GM19455 (cell line): ENCODE measurements around the gene ADIPOR1.
"Not testable (repeated sequence)": the region's sequence is repeated elsewhere in the genome, so short reads cannot be mapped to it uniquely, and the experiment has no call there.

Experiments used
- ATAC-seq: cut with Tn5 transposase; IDR thresholded peaks from one replicate; pipeline ENCODE4 v1.9.1; 2021; ENCODE audit not compliant: unreplicated experiment

The ADIPOR1 gene

DNA sequence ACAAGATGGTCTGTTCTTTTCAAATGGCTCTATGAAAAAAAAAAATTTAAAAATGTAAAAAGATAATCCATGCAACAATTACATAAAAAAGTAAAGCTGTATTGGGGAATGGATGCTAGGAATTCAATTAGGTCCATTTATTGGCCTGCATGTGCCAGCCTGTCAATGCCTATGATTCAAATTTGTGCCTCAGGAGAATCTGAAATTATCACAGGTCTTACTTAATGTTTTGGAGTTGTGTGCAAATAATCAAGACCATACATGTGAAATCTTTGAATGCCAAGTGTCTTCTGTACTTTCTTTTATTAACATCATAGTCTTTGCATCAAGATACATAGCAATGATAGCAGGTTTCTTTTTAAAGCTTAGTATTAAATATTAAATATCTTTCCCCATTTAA, 17.6 kb downstream of the ADIPOR1 start:
- no peak for ATAC-seq

DNA sequence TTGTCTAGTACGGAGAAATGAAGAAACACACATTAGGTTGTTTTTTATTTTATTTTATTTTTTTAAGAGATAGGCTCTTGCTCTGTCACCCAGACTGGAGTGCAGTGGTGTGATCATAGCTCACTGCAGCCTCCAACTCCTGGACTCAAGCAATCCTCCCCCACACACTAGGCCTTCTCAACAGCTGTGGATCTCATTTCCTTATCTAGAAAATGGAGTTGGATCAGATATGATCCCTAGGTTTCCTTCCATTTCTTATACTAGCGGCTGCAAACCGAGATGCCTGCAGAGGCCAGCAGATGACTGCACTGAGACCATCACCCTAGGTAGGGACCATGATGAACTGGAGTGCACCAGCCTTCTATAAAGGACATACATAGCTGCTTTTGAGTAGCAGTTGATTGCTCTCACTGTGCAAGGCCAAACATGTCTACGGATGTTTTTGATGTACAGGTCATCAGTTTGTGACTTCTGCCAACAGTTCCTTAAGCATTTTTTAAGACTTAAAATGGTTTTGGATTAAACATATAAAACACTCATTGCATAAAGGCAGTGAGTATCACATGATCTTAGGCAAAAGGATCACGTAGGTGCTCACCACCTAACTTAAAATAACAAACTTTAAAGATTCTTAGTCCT, 19.7 kb downstream of the ADIPOR1 start:
- no peak for ATAC-seq

DNA sequence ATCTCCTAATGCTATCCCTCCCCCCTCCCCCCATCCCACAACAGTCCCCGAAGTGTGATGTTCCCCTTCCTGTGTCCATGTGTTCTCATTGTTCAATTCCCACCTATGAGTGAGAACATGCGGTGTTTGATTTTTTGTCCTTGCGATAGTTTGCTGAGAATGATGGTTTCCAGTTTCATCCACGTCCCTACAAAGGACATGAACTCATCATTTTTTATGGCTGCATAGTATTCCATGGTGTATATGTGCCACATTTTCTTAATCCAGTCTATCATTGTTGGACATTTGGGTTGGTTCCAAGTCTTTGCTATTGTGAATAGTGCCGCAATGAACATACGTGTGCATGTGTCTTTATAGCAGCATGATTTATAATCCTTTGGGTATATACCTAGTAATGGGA, 21.7 kb downstream of the ADIPOR1 start:
- not testable (repeated sequence) for ATAC-seq

DNA sequence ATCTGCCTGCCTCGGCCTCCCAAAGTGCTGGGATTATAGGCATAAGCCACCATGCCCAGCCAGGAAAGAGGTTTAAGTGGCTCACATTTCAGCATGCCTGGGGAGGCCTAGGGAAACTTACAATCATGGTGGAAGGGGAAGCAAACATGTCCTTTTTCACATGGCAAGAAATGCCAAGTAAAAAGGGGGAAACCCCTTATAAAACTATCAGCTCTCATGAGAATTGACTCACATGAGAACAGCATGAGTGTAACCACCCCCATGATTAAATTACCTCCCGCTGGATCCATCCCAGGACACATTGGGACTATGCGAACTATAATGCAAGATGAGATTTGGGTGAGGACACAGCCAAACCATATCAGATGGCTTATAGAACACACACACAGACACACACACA, 22.3 kb downstream of the ADIPOR1 start:
- ATAC-seq = no peak

DNA sequence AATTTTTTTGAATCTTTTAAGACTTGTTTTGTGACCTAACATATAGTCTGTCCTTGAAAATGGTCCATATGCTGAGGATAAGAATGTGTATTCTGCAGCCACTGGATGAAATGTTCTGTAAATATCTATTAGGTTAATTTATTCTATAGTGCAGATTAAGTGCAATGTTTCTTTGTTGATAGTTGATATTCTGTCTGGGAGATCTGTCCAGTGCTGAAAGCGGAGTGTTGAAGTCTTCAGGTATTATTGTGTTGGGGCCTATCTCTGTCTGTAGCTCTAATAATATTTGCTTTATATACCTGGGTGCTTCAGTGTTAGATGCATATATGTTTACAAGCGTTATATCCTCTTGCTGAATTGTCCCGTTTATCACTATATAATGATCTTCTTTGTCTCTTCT, 23.4 kb downstream of the ADIPOR1 start:
- no peak for ATAC-seq

DNA sequence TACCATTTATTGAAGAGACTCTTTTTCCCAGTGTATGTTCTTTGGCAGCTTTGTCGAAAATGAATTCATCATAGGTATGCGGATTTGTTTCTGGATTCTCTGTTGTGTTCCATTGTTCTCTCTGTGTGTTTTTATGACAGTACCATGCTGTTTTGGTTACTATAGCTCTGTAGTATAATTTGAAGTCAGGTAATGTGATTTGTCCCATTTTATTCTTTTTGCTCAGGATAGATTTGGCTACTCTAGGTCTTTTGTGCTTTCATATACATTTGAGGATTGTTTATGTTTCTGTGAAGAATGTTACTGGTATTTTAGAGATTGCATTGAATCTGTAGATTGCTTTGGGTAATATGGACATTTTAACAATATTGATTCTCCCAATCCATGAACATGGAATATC, 25.6 kb downstream of the ADIPOR1 start:
- ATAC-seq = no peak

DNA sequence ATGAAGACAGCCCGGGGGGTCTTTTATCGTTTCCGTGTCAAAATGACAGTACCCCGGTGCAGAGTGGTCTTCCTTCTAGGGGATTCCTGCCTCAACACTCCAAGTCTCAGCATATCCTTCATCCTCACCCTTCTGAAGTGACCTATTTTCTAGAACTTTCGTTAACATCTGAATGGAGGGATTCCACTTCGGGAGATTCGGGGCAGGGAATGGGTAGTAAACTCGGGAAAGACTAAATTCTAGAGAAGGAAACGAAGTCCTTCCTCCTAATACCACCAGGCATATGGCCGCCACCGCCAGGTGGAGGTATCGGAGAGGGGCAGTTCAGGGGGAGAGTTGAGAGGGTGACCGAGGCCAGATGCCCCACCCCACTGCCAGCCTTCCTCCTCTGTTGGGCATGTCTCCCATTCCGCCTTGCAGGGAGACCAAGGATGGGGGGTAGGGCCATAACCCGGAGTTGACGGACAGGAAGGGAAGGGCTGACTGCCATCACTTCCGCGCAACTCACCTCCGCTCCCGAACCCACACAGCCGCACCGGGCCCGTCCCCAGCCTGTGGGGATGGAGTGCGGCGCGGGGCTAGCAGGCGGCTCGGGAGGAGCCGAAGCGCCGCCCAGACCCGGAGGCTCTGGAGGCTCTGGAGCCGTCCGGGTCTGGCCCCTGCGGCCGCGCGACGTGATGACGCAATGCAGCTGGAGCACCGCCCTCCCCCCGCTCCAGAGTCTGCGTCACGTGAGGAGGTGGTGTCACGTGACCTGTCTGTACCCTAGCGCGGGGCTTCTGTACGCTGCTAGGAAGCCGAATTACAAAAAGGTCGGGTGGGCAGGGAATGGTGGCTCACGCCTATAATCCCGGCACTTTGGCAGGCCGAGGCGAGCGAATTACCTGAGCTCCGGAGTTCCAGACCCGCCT, 31.3 kb downstream of the ADIPOR1 start, which contains the start of gene KLHL12:
TSS of gene KLHL12 (minus strand) at position 654 of the 911 bp plus-strand sequence. CDS start 2,072 bp downstream, outside the sequence.
- ATAC-seq = peak; percentile 91

DNA sequence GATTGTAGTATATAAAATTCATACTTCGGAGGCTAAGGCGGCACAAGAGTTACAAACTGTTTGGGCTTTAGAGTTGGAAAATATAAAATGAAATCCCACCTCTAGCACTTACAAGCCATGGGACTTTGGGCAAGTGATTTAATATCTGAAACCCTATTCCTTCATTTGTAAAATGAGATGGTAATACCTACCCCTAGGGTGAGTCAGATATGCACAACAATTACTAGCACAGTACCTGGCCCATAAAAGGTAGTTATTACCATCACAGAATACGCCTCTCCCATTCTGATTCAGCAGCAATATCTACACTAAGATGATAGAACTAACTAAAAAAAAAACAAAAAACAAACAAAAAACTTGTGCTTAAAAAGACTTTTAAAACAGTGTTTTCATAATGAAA, 34.6 kb downstream of the ADIPOR1 start:
- ATAC-seq = no peak

DNA sequence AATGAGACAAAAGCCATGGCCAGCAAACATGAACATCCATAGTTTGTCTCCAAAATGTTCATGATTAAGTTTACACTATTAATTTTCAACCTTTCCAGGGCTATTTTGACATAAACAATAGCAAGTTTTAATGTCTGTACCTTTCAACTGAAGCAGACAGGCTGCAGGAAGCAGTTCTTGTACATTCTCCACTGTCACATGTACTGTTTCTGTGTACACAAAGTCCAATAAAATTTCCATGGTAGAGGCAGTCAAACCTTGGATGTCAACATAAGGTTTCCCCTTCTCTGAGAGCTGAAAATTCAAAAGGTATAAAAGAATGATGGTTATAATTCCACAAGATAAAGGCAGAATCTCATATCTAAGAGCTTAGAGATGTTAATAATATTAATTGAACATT, 38.5 kb downstream of the ADIPOR1 start:
- ATAC-seq = no peak

DNA sequence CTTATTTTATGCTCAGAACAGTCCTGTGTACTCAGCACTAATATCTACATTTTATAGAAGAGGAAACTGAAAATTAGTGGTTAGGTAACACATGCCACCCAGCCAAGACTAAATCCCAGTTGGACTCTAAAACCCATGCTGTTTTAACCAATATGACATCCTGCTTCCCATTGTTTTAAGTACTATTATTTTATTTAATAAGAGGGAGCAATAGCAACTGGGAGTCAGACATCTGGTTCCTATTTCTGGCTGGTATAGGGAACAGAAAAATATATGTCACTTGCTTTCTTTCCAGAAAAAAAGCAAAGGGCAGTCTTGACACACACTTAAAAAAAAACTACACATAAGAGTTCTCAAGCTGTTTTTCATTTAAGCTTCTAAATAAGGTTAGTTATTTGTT, 43.0 kb downstream of the ADIPOR1 start:
- ATAC-seq = no peak

DNA sequence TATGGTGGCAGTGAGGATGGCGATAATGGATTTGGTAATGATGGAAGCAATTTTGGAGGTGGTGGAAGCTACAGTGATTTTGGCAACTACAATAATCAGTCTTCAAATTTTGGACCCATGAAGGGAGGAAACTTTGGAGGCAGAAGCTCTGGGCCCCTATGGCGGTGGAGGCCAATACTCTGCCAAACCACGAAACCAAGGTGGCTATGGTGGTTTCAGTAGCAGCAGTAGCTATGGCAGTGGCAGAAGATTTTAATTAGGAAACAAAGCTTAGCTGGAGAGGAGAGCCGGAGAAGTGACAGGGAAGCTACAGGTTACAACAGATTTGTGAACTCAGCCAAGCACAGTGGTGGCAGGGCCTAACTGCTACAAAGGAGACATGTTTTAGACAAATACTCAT, 45.6 kb downstream of the ADIPOR1 start:
- not testable (repeated sequence) for ATAC-seq

DNA sequence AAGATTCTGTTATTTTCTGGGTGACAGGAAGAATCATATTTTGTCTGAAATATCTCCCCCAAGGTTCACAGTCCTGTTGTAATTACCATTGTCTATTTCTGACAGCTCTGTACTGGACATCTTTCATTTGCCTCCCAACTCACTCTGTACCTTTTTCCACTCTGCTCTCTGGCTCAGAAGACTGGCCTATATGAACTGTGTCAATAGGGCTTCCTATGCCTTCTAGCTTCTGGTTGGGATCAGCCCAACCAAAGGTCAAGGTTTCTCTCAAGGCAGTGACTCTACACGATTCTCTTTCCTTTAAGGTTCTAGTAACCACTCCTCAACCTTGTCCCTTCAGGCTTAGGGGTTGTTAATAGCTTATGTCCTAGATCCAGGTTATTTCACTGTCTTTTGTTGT, 48.6 kb downstream of the ADIPOR1 start:
- no peak for ATAC-seq

DNA sequence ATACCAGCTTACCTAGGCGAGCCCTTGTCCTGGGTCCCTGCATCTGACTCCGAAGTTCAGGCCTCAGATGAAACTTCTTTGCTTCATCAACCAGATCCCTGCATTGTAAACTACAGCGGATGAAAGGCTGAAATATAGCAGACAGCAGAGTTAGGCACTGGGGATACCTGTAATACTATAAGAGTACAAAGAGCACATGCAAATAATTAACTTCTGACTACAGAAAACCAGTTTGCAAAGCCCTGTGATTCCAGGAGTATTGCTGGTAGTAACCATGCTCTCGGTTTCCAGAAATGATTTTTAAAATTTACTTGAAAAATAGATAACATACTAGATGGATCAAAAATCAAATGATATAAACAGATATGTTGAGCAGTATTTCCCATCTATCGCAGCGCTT, 49.1 kb downstream of the ADIPOR1 start:
- no peak for ATAC-seq

DNA sequence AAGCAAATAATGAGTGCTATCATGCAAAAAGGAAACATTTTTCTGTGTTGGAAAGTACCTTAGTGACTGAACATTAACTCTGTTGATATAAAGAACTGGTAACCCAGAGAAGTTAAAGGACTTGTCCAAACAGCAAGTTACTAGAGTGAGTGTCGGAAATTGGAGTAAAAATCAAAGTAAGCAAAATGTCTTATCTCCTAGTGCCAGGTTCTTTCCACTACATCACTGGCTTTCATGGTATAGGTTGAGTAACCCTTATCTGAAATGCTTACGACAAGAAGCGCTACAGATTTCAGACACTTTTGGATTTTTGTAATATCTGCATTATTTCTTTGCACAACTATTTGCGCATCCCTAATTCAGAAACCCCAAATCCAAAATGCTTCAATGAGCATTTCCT, 52.8 kb downstream of the ADIPOR1 start:
- no peak for ATAC-seq

DNA sequence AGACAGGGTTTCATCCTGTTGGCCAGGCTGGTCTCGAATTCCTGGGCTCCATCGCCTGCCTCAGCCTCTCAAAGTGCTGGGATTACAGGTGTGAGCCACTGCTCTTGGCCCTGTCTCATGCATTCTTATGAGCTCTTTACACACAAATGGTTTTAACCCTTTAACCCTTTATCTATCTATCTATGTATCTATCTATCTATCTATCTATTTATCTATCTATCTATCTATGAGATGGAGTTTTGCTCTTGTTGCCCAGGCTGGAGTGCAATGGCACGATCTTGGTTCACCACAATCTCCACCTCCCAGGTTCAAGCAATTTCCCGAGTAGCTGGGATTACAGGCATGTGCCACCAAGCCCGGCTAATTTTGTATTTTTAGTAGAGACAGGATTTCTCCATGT, 54.3 kb downstream of the ADIPOR1 start:
- ATAC-seq = not testable (repeated sequence)

DNA sequence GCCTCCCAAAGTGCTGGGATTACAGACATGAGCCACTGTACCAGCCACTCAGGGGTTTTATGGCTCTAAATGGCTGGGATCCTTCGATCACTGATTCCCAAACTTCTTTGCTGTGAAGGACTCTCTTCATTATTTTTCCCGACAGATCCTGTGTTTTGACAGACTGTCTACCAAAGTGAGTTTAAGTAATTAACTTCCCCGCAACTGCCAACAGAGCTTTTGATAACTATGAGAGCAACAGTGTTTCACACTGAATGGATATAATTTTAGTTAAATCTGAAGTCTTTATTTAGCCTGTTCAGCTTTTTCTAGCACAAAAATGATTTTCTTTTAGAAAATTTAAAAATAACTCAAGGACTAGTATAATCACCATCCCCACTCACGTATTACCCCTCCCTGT, 56.6 kb downstream of the ADIPOR1 start:
- no peak for ATAC-seq

DNA sequence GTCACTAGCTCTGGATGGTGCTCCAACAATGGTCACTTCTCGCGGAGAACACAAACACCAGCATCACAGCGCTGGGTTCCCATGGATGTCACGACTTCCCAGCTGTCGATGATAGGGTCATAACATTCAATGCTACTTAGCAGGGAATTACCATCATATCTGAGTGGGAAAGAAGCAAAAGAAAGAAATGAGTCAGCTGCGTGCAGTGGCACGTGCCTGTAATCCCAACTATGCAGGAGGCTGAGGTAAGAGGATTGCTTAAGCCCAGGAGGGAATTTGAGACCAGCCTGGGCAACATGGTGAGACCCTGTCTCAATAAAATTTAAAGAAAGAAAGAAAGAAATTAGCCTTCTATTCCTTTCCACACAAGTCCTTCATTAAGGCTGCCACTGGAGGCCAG, 65.6 kb downstream of the ADIPOR1 start:
- no peak for ATAC-seq
